Cardiac fibroblast (primary cell): ENCODE data around the gene PICALM.
A peak's percentile ranks its signal among the peaks of the same experiment; 100 is the strongest.
"Not testable (repeated sequence)": the region's sequence is repeated elsewhere in the genome, so short reads cannot be mapped to it uniquely, and the experiment has no call there.

Source experiments
- DNase-seq, 2 donors: peaks; one replicate each; pipeline versions ENCODE4 v3.0.0 to v3.0.0-alpha.2; 2010; ENCODE audit warnings: low read depth in 2 of 2
- H3K4me3 ChIP-seq, 2 donors: replicated peaks in 1 of 2; 1 replicate in 1 of 2; 2 replicates in 1 of 2; pipeline ENCODE4 v1.5.1; 2011; ENCODE audit warnings: low read depth in 2 of 2, low read length in 2 of 2, mild to moderate bottlenecking in 2 of 2, moderate library complexity in 1 of 2
- TF ChIP-seq, protein P1 (sequence below): IDR thresholded peaks from one replicate; pipeline ENCODE4 v1.5.1; 2011; ENCODE audit warnings: low read depth, mild to moderate bottlenecking, low read length, inconsistent platforms

PICALM gene

DNA sequence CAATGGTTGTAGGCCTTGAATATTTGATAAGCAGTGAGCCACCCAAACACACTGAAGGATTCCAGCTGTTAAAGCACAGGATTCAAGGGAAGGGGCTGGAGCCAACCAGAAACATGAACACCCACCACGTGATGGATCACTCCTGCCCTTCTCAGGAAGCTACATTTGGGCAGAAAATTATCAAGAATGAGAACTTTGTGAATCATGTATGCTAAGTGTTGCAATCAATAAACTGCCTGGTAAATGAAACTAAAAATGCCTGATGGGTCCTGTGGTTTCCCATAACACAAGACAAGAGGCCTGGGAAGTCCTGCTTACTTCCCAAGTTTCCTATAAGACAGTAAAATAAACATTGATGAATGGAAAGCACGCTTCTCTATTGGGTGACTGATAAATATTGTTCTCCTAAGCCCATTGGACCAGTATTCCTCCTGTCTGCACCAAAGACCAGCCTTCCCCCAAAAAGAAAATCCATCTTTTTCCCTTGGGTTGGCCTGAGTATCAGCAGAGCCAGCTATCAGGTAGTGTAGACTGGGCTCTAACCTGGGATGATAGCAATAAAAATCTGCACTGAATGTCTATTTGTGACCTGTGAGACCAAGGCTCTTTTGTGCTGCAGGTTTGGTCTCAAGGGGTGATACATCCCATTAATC is 115.3 kb downstream of the PICALM start:
- peak; percentile 86 to 92 for DNase-seq
- H3K4me3 ChIP-seq: no peak overlapping the region
- TF ChIP-seq, protein P1, sequence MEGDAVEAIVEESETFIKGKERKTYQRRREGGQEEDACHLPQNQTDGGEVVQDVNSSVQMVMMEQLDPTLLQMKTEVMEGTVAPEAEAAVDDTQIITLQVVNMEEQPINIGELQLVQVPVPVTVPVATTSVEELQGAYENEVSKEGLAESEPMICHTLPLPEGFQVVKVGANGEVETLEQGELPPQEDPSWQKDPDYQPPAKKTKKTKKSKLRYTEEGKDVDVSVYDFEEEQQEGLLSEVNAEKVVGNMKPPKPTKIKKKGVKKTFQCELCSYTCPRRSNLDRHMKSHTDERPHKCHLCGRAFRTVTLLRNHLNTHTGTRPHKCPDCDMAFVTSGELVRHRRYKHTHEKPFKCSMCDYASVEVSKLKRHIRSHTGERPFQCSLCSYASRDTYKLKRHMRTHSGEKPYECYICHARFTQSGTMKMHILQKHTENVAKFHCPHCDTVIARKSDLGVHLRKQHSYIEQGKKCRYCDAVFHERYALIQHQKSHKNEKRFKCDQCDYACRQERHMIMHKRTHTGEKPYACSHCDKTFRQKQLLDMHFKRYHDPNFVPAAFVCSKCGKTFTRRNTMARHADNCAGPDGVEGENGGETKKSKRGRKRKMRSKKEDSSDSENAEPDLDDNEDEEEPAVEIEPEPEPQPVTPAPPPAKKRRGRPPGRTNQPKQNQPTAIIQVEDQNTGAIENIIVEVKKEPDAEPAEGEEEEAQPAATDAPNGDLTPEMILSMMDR: no peak

DNA sequence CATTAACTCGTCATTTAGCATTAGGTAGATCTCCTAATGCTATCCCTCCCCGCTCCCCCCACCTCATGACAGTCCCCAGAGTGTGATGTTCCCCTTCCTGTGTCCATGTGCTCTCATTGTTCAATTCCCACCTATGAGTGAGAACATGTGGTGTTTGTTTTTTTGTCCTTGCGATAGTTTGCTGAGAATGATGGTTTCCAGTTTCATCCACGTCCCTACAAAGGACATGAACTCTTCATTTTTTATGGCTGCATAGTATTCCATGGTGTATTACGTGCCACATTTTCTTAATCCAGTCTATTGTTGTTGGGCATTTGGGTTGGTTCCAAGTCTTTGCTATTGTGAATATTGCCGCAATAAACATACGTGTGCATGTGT is 116.8 kb downstream of the PICALM start:
- H3K4me3 ChIP-seq, DNase-seq: not testable (repeated sequence)

DNA sequence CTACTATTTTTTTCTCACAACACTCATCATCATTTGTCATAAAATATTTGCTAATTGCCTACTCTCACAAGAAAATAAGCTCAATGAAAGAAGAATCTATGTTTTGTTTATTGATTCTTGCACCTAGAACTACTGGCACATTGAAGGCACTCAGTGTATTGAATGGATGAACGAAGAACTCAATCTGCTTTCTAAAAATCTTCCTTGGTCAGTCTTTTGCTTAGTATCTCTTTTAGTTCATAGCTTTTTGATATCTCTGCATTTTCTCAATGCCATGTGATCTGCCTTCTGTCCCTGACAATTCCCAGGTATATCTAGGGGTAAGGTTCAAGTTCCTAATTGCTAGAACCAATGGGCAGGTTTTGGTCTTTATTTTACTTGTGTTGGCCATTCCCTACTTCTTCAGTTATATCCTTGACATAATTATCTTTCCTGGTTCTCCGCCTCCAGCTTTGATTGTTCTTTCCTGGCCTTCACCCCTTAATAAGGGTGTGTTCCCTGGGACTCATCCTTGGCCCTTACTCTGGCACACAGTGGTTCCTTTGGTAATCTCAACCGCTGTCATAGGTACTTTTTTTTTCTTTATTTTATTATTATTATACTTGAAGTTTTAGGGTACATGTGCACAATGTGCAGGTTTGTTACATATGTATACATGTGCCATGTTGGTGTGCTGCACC is 117.3 kb downstream of the PICALM start:
- TF ChIP-seq, protein P1: no peak
- H3K4me3 ChIP-seq: no peak overlapping the region
- no peak for DNase-seq

DNA sequence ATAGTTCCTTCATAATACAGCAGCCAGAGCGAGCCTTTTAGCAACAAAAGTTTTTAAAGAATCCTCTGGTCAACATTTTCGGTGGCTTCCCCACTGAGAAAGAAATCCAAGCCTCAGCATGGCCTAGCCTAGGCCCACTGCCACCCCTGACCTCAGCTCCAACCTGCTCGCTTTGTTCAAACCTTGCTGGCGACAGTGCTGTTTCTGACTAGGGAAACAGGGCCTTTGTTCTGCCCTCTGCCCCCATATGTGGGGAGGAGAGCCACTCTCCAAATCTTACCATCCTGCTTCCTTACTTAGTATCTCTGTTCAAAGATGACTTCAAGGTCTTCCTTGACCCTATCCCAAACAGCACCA is 117.9 kb downstream of the PICALM start:
- H3K4me3 ChIP-seq: no peak overlapping the region
- no peak for DNase-seq

DNA sequence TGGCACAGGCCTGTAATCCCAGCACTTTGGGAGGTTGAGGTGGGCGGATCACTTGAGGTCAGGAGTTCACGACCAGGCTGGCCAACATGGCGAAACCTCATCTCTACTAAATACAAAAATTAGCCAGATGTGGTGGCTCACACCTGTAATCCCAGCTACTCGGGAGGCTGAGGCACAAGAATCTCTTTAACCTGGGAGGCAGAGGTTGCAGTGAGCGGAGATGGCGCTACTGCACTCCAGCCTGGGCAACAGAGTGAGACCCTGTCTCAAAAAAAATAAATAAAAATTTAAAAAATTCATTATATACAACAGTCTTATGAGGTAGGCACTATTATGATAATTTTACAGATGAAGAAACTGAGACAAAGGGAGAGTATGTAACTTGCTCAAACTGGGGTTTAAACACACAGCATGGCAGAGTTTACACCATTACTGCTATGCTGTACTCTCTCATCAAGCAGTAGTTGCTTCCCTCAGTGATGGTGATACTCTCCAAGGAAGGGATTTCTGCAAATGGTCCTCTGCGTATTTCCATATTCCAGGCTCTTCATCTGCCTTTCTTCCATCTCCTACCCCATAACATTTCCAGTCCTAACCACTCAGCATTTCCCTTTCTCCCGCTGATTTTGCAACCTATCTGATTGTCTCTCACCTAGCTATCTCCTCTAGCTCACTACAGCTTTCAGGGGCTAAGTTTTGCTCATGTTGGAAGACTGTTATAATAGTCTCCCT is 118.4 kb downstream of the PICALM start:
- H3K4me3 ChIP-seq: no peak overlapping the region
- TF ChIP-seq, protein P1: no peak
- no peak for DNase-seq

More for the DNA sequence above, 117.9 kb downstream of the PICALM start:
- TF ChIP-seq, protein P1: no peak

DNA sequence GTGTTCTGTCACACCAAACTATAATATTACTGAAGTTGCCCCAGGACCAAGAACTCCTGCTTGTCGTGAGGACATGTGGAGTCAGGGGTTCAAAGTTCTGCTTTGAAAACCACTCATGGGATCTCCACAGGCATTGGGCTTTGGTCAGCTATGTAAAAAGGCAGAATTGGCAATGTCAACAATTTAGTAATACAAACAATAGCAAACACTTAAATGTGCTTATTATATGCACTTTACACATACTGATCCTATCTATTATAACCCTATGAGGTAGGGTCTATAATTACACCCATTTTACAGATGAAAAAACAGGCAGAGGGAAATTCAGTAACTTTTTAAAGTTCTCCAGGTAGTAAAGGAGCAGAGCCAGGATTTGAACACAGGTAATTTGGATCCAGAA is 119.1 kb downstream of the PICALM start:
- no peak for DNase-seq
- TF ChIP-seq, protein P1: no peak
- H3K4me3 ChIP-seq: no peak overlapping the region

DNA sequence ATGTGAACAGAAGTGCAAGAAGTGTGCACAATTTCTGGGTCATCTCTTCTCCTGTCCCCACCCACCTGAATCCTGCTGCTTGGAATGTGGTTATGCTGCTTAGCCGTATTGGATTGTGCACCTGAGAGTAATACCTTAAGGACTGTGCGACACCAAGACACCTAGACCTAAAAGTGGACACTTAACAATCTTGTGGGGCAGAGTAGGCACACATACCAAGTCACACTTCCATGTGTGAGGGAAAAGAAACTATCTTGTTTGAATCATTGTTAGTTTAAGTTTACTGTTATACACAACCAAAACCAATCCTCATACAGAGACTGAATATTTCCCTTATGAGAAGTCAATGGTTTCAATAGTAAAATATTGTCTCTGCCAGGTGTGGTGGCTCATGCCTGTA is 120.0 kb downstream of the PICALM start:
- TF ChIP-seq, protein P1: no peak
- no peak overlapping the region for H3K4me3 ChIP-seq
- peak in 1 of 2 donors; percentile 24 for DNase-seq
